COLO668 (cell line): ENCODE measurements around the gene NINL.
"Not testable (repeated sequence)": the region's sequence is repeated elsewhere in the genome, so short reads cannot be mapped to it uniquely, and the experiment has no call there.

Experiments
- DNase-seq: peaks from one replicate; lab custom pipeline; 2025; ENCODE audit not compliant: unreplicated experiment; lab: John Stamatoyannopoulos, UW

The NINL gene

DNA sequence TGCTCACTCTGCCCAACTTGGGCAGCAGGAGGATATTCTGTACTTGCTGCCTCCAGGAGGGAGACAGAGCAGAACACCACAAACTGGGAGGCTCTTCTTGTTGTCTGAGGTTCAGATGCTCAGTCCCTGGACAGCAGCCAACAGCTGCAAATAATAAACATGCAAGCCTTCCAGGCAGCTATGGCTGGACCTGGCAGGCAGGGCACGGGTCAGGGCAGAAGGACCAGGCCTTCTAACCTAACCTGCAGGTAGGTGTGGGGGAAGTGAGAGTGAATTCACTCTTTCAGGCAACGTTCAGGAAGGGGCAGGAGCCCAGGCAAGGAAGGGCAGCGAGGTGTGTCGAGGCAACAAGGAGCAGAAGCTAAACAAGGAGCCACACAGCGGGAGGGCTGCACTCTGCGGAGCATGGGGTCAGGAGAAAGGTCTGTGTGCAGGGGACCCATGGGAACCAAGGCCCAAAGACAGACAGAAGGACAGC lies 31.5 kb downstream of the NINL start:
- DNase-seq: peak; percentile 52

DNA sequence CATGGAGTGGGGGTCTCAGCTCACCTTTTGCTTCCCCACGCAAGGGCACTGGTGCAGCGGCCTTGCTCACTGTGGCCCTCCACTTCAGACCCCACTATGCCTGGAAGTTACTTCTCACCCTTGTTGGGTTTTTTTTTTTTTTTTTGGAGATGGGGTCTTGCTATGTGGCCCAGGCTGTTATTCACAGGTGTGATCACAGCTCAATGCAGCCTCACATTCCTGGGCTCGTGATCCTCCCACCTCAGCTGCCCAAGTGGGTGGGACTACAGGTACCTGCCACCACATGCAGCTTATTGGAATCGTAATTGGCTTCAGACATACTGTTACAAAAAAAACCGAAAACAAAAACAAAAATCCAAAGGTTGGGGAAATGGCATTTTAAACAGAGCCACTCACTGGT lies 32.4 kb downstream of the NINL start:
- no peak for DNase-seq

DNA sequence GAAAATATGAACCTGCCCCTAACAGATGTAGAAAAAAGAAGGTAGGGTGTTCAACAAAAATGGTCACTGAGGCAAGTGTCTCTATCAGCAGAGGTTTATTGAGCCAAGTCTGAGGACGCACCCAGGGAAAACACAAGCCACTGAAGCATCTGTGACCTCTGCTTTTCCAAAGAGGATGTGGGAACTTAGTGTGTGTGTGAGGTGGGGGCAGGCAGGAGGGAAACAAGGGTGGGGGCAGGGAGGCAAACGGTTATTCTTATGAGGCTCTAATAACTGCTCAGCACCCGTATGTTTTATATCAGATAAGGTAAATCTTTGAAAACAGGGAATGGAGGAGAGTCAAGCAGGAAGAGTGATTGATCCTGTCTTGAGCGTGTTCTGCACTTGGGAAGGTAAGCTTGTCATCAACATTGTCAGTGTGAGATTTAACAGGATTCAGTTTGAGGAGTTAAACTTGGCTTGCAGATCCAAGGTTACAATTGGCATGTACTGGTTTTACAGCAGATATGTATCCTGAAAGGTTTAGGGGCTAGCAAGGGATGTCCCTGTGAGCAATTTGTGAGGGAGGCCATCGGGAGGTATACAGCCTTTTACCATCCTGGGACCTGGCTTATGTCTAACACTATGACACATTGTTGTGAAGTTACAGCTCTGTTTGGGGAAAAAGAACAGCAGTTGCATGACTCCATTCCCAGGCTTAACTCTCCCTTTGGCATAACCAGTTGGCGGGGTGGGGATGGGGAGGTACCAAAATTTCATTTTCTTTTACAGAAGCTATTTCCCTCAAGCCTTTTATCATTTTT lies 33.7 kb downstream of the NINL start:
- DNase-seq: no peak

DNA sequence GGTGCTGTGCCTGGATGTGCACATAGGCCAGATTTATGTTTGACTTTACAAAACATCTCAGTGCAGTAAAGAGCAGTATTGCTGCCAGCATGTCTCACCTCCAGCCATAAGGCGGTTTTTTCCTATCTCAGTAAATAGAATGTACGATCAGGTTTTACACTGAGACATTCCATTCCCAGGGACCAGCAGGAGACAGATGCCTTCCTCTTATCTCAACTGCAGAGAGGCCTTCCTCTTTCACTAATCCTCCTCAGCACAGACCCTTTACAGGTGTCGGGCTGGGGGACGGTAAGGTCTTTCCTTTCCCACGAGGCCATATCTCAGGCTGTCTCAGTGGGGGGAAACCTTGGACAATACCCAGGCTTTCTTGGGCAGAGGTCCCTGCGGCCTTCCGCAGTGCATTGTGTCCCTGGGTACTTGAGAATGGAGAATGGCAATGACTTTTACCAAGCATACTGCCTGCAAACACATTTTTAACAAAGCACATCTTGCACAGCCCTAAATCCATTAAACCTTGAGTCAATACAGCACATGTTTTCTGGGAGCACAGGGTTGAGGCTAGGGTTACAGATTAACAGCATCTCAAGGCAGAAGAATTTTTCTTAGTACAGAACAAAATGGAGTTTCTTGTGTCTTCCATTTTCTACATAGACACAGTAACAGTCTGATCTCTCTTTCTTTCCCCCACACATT lies 34.5 kb downstream of the NINL start:
- not testable (repeated sequence) for DNase-seq

DNA sequence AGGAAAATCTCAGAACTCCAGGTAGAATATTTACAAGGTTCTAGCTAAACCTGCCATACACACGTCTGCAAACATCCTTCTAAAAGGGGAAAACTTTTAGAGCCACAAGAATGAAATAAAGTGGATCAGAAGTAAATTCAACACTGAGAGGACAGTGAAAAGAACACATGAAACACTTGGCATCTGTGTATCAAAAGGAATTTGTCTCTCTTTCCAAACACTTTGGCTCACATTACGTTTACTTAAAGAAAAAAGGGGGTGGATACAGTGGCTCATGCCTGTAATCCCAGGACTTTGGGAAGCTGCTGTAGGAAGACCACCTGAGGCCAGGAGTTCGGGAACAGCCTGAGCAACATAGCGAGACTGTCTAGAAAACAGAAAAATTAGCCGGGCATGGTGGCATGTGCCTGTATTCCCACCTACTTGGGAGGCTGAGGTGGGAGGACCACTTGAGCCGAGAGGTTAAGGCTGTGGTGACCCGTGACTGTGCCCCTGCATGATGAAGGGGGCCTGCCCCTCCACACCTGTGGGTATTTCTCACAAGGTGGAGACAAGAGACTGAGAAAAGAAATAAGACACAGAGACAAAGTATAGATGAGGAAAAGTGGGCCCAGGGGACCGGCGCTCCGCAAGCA lies 35.4 kb downstream of the NINL start:
- no peak for DNase-seq

DNA sequence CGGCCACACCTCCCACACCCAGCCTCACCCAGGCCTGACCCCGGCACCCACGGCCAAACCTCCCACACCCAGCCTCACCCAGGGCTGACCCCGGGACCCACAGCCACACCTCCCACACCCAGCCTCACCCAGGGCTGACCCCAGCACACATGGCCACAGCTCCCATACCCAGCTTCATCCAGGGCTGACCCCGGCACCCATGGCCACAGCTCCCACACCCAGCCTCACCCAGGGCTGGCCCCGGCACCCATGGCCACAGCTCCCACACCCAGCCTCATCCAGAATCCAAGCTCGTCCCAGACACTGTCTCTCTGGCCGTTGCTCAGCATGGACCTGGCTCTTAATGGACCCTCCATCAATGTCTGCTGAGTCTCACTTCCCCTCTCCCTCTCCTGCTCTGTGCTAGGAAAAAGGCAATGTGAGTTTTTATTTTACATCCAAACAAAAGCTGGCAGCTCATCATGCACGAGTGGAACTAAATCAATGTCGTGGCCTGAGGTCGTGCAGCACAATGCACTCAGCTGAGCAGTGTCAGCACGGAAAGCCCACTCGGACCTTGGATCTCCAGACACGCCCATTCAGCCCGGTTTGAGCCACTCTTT lies 36.1 kb downstream of the NINL start:
- no peak for DNase-seq

DNA sequence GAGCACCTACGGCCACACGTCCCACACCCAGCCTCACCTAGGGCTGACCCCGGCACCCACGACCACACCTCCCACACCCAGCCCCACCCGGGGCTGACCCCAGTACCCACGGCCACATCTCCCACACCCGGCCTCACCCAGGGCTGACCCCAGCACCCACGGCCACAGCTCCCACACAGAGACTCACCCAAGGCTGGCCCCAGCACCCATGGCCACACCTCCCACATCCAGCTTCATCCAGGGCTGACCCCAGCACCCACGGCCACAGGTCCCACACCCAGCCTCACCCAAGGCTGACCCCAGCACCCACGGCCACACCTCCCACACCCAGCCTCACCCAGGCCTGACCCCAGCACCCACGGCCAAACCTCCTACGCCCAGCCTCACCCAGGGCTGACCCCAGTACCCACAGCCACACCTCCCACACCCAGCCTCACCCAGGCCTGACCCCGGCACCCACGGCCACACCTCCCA lies 36.7 kb downstream of the NINL start:
- no peak for DNase-seq

DNA sequence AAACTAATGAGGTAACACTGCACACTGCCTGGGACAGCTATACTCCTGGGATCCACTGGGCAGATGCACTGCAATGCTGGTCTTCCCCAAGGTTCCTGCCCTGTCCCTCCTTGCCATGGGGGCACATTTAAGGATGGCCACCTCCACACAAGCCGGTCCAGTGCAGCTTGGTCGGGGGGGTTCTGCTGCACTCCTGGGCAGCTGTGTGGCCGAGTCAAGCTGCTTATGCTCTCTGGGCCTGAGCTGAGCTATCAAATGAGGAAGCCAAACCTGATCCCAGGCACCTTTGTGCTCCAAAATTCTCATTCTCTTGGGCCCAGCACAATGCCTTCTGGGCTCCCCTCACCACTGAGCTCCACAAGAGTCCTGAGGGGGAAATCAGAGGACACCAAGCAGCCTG lies 37.3 kb downstream of the NINL start:
- no peak for DNase-seq

DNA sequence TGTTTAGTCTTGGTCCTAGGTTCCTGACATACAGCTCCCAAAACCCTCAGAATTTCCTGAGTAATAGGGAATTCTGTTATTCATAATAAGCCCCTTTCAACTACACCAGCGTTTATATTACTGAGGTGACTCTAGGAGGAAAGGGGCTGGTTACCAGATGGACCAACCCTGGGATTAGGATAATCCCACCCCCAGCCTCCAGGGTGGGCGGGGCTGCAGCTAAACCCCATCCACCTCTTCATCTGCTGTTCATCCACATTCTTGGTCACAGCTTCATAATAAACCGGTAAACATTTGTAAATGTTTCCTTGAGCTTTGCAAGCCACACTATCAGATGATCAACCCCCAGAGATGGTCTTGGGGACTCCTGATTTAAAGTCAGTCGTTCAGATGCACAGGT lies 38.3 kb downstream of the NINL start:
- DNase-seq: no peak

DNA sequence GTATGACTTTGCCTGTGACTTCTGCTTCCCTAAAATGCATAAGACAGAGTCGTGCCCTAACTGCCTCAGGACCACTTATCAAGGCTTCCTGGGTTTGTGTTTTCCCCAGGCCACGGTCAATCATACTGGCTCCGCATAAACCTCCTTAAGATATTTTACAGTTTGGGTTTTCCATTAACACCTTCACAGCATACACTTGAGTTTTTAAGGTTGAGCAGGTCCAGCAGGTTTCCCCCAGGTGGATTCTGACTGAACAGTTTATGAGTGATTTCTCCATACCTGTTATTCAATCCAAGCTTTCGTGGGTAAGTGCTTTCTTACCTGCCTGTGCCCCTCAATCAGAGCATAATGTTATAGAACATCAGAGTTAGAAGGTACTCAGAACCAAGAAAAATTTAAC lies 39.3 kb downstream of the NINL start:
- DNase-seq: no peak

DNA sequence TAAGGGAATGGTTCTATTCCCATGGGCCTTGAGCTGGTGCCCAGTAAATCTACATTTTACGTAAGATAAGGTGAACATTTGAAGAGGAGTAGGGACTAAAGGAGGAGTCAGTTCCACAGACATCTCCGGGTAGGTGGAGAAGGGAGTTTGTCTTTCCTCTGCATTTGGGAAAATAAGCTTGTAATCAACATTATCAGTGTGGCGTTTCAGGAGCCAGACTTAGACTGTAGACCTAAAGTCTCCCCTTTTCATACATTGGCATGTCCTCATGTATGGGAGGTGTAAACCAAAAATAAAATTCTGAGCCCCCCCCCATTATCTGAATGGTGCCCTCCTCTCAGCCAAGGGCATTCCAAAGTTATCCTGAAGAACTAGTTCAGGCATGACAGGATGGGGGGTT lies 40.2 kb downstream of the NINL start:
- no peak for DNase-seq

DNA sequence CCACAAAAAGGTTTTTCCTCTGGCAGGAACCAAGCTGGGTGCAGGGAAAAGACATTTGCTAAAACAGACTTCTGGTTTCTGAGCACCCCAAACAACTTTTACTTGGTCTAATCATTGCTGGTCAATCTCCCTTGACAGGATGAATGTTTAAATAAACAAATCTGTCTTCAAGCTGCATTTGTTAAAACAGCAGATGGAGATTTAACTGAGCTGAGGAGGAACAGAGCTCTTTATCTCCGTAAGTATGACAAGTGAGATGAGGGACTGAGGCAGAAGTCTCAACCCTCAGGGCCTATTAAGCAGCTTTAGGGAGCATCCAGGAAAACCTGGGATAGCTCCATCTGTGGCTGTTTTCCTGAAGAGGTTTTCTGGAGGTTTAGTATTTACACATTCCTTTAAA lies 40.6 kb downstream of the NINL start:
- DNase-seq: no peak

DNA sequence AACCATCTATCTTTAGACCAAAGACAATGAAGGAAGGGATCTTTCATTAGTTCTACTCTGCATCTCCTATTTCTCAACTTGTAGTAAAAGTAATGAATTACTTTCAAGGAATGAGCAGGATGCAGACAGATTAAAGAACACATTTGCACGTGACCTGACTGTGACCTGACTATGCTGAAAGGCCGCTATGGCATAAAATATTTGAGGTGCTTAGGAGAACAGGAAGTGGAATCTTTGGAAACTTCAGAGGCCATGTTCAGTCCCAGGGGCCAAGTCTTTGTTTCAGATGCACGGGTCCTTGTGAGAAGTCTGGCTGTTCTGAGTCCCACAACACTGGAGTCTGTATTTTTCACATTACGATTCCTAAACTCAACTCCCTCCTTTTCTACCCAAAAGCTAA lies 41.0 kb downstream of the NINL start:
- DNase-seq: no peak

DNA sequence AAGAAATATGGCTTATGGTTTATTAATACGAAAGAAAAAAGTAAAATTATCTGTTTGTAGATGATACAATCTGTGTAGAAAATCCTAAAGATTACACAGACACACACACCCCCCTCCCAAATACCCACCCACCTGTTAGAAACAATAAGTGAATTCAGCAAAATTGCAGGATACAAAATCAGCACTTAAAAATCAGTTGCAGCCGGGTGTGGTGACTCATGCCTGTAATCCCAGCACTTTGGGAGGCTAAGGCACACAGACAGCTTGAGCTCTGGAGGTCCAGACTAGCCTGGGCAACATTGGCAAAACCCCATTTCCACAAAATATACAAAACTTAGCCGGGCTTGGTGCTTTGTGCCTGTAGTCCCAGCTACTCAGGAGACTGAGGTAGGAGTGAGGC lies 42.3 kb downstream of the NINL start:
- no peak for DNase-seq

DNA sequence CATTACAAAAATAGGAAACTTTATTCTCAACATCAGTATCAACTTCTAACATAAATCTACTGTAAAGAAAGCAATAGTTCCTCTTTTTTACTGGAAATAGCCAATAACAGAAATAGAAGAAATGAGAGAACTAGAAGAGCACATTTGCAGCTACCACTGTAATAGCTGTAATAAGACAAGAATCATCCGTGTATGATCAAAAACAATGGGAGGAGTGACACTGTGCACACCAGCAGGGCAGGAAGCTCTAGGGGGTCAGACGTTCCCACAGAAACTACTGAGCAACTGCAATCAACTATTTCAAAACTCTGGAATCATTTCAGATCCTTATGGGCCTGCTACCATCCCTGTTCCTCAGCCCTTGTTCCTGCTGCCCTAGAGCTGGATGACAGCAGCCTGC lies 43.7 kb downstream of the NINL start:
- DNase-seq: no peak

DNA sequence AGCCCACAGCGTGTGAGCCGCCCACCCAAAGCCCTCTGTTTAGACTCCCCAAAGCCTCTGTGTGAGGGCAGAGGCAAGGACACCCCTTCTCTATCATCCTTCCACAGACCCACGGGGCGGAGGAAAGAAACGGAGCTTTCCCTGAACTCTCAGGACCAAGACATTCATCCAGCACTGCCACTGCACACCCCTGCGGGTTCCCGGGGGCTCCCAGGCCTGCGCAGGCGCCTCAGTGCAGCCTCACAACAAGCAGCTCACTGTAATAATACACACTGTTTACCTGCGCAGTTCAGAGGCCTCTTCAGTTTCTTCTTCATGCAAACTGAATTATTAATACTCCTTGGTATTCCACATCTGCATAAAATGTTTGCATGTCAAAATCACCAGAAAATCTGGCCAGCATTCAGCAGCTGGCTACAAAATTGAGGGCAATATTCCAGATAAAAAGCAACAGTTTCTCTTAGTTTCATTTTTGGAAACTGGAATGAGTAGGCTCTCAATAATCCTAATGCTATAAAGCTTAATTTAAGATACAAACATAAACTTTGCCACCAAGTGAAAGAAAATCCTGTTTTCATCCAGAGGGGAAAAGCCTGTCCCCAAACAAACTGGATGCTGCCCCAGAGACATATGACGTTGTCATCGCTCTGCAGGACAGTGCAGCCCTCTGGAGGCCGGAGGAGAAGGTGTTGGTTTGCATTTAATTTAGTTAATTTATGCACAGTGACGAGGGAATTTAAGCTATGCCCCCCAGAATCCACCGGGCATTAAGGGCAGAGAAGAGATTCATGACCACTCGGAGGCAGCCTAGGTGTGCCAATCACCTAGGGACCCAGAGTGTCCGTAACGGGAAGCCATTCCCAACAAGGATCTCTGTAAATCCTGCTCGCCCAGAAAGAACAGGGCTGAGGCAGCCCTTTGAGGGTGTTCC lies 45.3 kb downstream of the NINL start:
- DNase-seq: no peak

DNA sequence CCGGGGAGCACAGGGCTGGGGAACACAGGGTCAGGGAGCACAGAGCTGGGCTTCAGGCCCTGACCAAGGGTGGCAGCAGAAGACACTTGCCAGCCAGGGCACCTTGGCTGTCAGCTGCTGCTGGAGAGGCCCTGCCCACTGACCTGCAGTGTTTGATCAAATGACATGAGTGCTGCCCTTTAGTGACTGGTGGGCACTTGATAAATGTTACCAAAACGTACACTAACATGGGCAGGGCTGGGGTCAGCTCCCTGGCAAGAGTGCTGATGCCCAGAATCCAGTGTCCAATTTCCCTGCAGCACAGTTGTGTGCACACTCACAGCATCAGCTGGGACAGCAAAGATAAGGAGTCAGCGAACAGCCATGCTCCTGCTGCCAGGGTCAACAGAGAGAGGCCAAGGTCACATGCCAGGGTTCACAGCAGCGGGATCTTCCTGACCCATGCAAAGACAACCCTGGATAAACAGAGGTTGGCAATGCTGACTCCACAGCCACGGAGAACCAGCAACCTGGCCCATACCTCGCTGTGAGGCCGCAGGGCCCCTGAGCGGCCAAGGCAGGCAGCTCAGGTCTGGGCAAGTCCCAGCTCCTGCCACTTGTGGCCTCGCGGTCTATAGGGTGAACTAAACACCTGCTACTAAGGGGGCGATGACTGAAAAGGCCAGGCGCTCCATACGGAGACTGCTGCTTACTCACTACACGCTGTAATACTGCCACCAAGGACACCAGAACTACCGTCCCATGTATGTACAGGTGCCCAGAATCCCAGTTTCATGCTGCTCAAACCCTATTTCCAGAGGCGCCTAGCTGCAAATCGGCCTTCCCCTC lies 46.3 kb downstream of the NINL start:
- no peak for DNase-seq

DNA sequence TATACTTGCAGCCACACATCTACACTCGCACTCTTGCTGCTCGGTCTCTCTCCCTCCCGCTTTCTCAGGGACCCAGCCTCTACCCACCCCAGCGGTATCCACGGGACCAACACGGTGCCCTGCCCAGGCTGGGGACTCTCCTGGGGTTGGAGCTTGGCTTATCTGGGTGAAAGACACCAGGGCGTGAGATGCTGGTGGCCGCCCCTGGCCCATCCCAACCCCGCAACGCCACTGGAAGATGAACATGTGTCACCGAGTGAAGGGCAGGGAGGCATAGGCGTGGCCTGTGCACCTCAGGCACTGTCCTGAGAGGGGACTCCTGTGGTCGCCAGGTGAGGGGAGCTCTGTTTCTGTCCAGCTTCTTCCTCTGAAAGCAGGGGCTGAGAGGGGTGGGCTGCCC lies 47.4 kb downstream of the NINL start:
- DNase-seq: no peak

DNA sequence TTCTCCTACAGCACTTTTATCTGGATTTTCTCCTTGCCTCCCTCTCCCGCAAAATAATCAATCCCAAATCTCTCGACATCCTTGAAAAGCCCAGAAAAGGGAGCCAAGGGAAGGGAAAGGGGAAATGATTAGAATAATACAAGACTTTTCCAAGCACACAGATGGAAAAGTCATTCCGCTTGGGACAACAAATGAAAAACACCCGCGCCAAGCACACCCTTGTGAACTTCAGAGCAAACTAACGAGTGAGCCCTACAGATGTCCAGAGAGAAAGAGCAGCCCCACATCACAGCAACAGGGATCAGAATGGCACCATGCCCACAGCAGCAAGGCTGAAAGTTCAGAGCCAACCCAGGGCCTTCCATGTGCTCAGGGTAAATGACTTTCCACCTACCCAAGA lies 49.6 kb downstream of the NINL start:
- DNase-seq: no peak

DNA sequence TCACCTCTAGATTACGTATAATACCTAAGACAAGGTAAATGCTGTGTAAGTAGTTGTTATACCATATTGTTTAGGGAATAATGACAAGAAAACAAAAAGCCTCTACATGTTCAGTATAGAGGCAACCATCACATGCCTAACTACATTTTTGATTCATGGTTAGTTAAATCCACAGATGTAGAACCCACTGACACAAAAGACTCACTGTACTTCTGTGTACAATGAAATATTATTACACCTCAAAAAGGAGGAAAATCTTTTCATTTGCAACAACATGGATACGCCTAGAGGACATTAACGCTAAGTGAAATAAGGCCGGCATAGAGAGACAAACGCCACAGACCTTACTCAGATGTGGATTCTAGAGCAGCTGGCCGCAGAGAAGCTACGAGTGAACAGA lies 50.5 kb downstream of the NINL start:
- DNase-seq: no peak
